Upper lobe of left lung (tissue), 4 donors: Measurements from ENCODE around the gene OR9Q2.
"Not testable (repeated sequence)": the region's sequence is repeated elsewhere in the genome, so short reads cannot be mapped to it uniquely, and the experiment has no call there.

ENCODE experiments used
- EP300 ChIP-seq, 4 donors: sonication (generic); formaldehyde crosslinking; IDR thresholded peaks; one replicate each; pipeline ENCODE4 v1.5.1; 2017; ENCODE audit warnings: antibody characterized with exemption in 4 of 4, control low read depth in 2 of 4
- POLR2A ChIP-seq, 4 donors: fragments of 450-650 bp; IDR thresholded peaks; one replicate each; pipeline ENCODE4 v1.5.1; 2016 to 2017; ENCODE audit warnings: antibody characterized with exemption in 4 of 4, mild to moderate bottlenecking in 2 of 4
- POLR2AphosphoS5 ChIP-seq, 2 donors: sonication (generic); formaldehyde crosslinking; IDR thresholded peaks; one replicate each; pipeline ENCODE4 v1.5.1; 2017; ENCODE audit warnings: antibody characterized with exemption in 2 of 2
- TF ChIP-seq, protein P1 (sequence below), 6 experiments: fragments of 450-650 bp in 4 of 6; fragments of 200-600 bp in 2 of 6; sonication (generic) in 2 of 6; IDR thresholded peaks; one replicate each; pipeline ENCODE4 v1.5.1; 2016 to 2019; ENCODE audit warnings: antibody characterized with exemption in 6 of 6

DNA sequence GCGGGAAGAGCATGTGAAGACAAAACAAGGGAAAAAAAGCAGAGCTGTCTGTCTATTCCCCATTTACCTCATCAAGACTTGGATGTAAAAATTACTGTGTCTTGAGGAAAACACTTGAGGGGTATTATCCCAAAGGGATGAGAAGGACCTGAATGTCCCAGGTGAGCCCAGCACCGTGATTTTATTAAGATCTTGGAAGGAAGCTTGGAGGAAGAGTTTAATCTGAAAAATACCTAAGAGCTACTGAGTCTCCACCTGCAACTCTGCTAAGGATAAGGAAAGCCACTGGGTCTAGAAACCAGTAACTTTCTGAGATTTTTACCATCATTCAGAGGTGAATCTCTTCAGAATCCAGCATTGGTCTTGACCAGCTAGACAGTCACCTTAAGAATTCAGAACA, 23.6 kb downstream of the OR9Q2 start, which contains the start of gene OR1S1:
- TF ChIP-seq, protein P1, sequence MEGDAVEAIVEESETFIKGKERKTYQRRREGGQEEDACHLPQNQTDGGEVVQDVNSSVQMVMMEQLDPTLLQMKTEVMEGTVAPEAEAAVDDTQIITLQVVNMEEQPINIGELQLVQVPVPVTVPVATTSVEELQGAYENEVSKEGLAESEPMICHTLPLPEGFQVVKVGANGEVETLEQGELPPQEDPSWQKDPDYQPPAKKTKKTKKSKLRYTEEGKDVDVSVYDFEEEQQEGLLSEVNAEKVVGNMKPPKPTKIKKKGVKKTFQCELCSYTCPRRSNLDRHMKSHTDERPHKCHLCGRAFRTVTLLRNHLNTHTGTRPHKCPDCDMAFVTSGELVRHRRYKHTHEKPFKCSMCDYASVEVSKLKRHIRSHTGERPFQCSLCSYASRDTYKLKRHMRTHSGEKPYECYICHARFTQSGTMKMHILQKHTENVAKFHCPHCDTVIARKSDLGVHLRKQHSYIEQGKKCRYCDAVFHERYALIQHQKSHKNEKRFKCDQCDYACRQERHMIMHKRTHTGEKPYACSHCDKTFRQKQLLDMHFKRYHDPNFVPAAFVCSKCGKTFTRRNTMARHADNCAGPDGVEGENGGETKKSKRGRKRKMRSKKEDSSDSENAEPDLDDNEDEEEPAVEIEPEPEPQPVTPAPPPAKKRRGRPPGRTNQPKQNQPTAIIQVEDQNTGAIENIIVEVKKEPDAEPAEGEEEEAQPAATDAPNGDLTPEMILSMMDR (IDR thresholded peaks at IDR 0.05), result not testable (repeated sequence)
- not testable (repeated sequence) for TF ChIP-seq POLR2A, POLR2AphosphoS5, EP300 (IDR thresholded peaks at IDR 0.05)
